ENCODE measurements around the gene DUSP14. TPM values are rescaled to one million over a fixed set of nuclear protein-coding genes. Genes with fewer than 3 reads are reported as not detected.

Gene DUSP14
- total RNA-seq, 1 donor from 2014 or later = 7.3 TPM

DNA sequence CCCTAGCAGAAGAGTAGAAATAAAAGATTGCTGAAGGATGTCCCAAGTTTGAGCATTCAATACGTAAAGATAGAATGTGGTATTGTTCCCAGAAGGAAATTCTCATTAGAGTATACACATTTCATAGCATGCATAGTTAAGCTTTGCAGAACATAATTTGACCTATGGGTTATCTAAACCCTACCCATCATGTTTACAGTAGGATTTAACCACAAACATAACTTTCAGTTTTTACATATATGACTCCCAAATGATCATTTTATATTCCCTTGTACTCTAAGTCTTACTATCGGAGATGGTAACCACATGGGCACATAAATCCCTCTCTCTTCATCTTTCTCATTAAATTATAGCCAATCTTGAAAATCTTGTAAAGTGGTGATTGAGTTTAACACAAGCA is 68.6 kb downstream of the DUSP14 start:
- DNase-seq (ENCODE audit: low spot score) = no peak

DNA sequence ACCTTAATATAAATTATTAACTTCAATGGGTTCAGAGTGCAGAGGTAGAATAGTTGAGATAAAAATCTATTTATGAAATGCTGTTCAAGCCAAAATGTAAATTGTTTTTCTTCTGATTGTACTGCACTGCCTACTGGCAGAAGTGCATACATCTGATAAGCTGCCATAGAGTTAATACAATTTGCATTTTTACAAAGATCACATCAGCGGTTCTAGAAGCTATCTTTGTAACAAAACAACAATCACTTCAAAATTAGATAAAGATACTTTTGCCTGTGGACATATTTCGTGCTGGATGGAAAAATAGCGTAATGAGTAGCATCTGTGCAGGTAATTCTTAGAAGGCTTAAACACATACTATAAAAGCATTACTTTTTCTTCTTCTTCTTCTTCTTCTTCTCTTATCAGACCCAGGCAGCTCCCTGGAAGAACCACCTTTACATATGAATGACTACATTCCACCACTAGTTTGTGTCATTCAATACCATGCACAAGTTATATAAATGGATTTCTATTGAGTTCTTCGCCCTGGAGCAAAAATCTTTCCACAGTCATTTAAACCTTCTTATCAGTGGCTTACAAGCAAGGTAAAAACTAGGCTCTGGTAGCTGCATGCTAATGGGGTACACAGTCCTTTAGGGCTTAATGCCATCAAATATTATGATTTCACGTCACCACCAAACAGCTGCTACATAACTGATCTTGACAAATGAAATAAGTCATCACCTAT is 72.5 kb downstream of the DUSP14 start:
- no peak for DNase-seq (ENCODE audit: low spot score)

Other genes with a start within 250 kb of the DUSP14 start
- gene C17orf78, start 113.9 kb upstream of the DUSP14 start, total RNA-seq = not detected
- gene ACACA, start 83.1 kb upstream of the DUSP14 start, total RNA-seq = 159 TPM
- gene TADA2A, start 83.0 kb upstream of the DUSP14 start, total RNA-seq = 33.7 TPM
- gene SYNRG, start 119.5 kb downstream of the DUSP14 start, total RNA-seq = 65.4 TPM
- 37.9 TPM for gene DDX52, start 153.6 kb downstream of the DUSP14 start, total RNA-seq

Measured in ureter (tissue), 1 donor.